Sigmoid colon (tissue), 7 donors: Measurements from ENCODE around the gene TYMP. TPM values are rescaled to one million over a fixed set of nuclear protein-coding genes. Genes with fewer than 3 reads are reported as not detected.

Source experiments
- DNase-seq: peaks from one replicate; pipeline ENCODE4 v3.0.0-alpha.2; 2019
- H3K27ac ChIP-seq, 4 donors: fragments of 200-600 bp; sonication (generic); one replicate each; pipeline ENCODE4 v1.5.1; 2016 to 2019; ENCODE audit warnings: mild to moderate bottlenecking in 1 of 4
- H3K27me3 ChIP-seq, 3 donors: fragments of 200-600 bp; sonication (generic); one replicate each; pipeline ENCODE4 v1.5.1; 2019; ENCODE audit warnings: mild to moderate bottlenecking in 1 of 3
- H3K36me3 ChIP-seq, 4 donors: fragments of 200-600 bp; sonication (generic); one replicate each; pipeline ENCODE4 v1.5.1; 2016 to 2019
- H3K4me1 ChIP-seq, 4 donors: fragments of 200-600 bp; sonication (generic); one replicate each; pipeline ENCODE4 v1.5.1; 2017 to 2019
- H3K4me3 ChIP-seq, 4 donors: fragments of 200-600 bp; sonication (generic); one replicate each; pipeline ENCODE4 v1.5.1; 2017 to 2019; ENCODE audit warnings: mild to moderate bottlenecking in 2 of 4, moderate library complexity in 1 of 4
- H3K9me3 ChIP-seq, 4 donors: fragments of 200-600 bp in 3 of 4; sonication (generic) in 3 of 4; one replicate each; pipeline versions ENCODE4 v1.5.1 to v1.6.1; 2013 to 2019
- CTCF ChIP-seq, 4 experiments: fragments of 450-650 bp in 3 of 4; fragments of 200-600 bp in 1 of 4; IDR thresholded peaks; one replicate each; pipeline ENCODE4 v1.5.1; 2016 to 2019; ENCODE audit warnings: antibody characterized with exemption in 4 of 4, mild to moderate bottlenecking in 3 of 4, moderate library complexity in 2 of 4
- EP300 ChIP-seq, 4 donors: sonication (generic); formaldehyde crosslinking; IDR thresholded peaks; one replicate each; pipeline ENCODE4 v1.6.1; 2017; ENCODE audit warnings: antibody characterized with exemption in 4 of 4
- POLR2A ChIP-seq, 2 donors: fragments of 450-650 bp; IDR thresholded peaks; one replicate each; pipeline ENCODE4 v1.6.1; 2016; ENCODE audit warnings: antibody characterized with exemption in 2 of 2, mild to moderate bottlenecking in 2 of 2, moderate library complexity in 2 of 2
- POLR2AphosphoS5 ChIP-seq, 4 donors: sonication (generic); formaldehyde crosslinking; IDR thresholded peaks; one replicate each; pipeline ENCODE4 v1.6.1; 2017; ENCODE audit warnings: antibody characterized with exemption in 4 of 4
- WGBS, 2 donors: extraction: QIAGEN DNeasy Blood & Tissue Kit; methylation state at CpG; one replicate each; pipeline ENCODE4 v1.1.7; 2013; 5-methylcytosine and 5-hydroxymethylcytosine counted together
- intact Hi-C: fragments of 100-400 bp; cut with DNase I; formaldehyde crosslinking; loops from one replicate; pipeline ENCODE4 v1.15.1; 2023
- polyA plus RNA-seq, 3 donors: library from polyadenylated mRNA; stranded (reverse); fragments of 200-250 nt; gene quantifications; one replicate each; pipeline ENCODE4 v1.2.3, GENCODE V29; 2013
- total RNA-seq, 4 donors: library from RNA; depleted of rRNA; stranded (reverse); fragments of >200 nt; gene quantifications; one replicate each; pipeline ENCODE4 v1.1.0, GENCODE V29; 2016
- donor health status: healthy with polysubstance abuse.
- donor health status: Bipolar disorder and iron deficiency.
- donor health status: healthy.

TYMP gene
- total and polyA plus RNA-seq, 7 donors = 17.4 to 169 (median 23.0) TPM

- H3K4me1 ChIP-seq = peaks cover 0 to 65% (median 46%) of the 10 kb centered on the region in 4 donors
- no peaks in the 10 kb centered on the region for H3K9me3 ChIP-seq
- WGBS, 2 donors = 1% methylated on average over 77 of the region's 77 CpGs
- DNase-seq = peak; percentile 88
- intact Hi-C loops = loop anchor here (5.0 kb wide), 3 partner anchors 36 to 279 kb away; partner anchors contain the start of genes ARSA, SYCE3 and TUBGCP6
- peaks cover 19 to 29% (median 25%) of the 10 kb centered on the region in 4 donors for H3K36me3 ChIP-seq
- TF ChIP-seq EP300 (IDR thresholded peaks at IDR 0.05) (no peak), POLR2A (IDR thresholded peaks at IDR 0.05) (no peak), CTCF (IDR thresholded peaks at IDR 0.05) (peak in 2 of 4 experiments; percentile 22 to 56), POLR2AphosphoS5 (IDR thresholded peaks at IDR 0.05) (peak in 2 of 4 donors; percentile 10 to 15)
- H3K27ac ChIP-seq = peak overlapping the region; percentile 92 to 94 (median 94)
- H3K4me3 ChIP-seq = peak overlapping the region; percentile 48 to 81 (median 74)
- peaks cover 17 to 26% (median 23%) of the 10 kb centered on the region in 3 donors for H3K27me3 ChIP-seq
Observed at GRCh38 chr22:50526108-50526833, 3.5 kb downstream of the TYMP start.

- Histone ChIP-seq H3K4me3 (peak overlapping the region; percentile 48 to 81 (median 74)), H3K9me3 (no peaks in the 10 kb centered on the region), H3K27me3 (peaks cover 12 to 21% (median 18%) of the 10 kb centered on the region in 3 donors), H3K27ac (peak overlapping the region; percentile 92 to 94 (median 94)), H3K36me3 (peaks cover 21 to 34% (median 28%) of the 10 kb centered on the region in 4 donors), H3K4me1 (peaks cover 0 to 61% (median 41%) of the 10 kb centered on the region in 4 donors)
- WGBS, 2 donors = 1% methylated on average over 33 of the region's 33 CpGs
- DNase-seq = no peak
- no peak for TF ChIP-seq POLR2A (IDR thresholded peaks at IDR 0.05)
- TF ChIP-seq EP300 (IDR thresholded peaks at IDR 0.05) = no peak
- TF ChIP-seq POLR2AphosphoS5 (IDR thresholded peaks at IDR 0.05) = no peak
- TF ChIP-seq CTCF (IDR thresholded peaks at IDR 0.05) = no peak
- intact Hi-C loops = loop anchor here (1.0 to 5.0 kb wide), 6 partner anchors 17 to 278 kb away; partner anchors contain the start of genes ARSA, CHKB, NCAPH2 and SYCE3
Observed at GRCh38 chr22:50525858-50526107, 4.0 kb downstream of the TYMP start.

- peak; percentile 98 for DNase-seq
- no peaks in the 10 kb centered on the region for H3K9me3 ChIP-seq
- peak within 1 kb of the TSS; percentile 92 to 94 (median 94) for H3K27ac ChIP-seq
- H3K4me1 ChIP-seq = peaks cover 0 to 56% (median 36%) of the 10 kb centered on the region in 4 donors
- H3K4me3 ChIP-seq = peak within 1 kb of the TSS; percentile 48 to 81 (median 74)
- H3K36me3 ChIP-seq = peaks cover 21 to 39% (median 29%) of the 10 kb centered on the region in 4 donors
- H3K27me3 ChIP-seq = peaks cover 8 to 16% (median 13%) of the 10 kb centered on the region in 3 donors
- TF ChIP-seq CTCF (IDR thresholded peaks at IDR 0.05) = peak in 2 of 4 experiments; percentile 26 to 35
- TF ChIP-seq POLR2AphosphoS5 (IDR thresholded peaks at IDR 0.05) = peak; percentile 78 to 92 (median 88)
- peak; percentile 26 to 71 for TF ChIP-seq POLR2A (IDR thresholded peaks at IDR 0.05)
- no peak for TF ChIP-seq EP300 (IDR thresholded peaks at IDR 0.05)
- intact Hi-C loops = loop anchor here (1.0 to 5.0 kb wide), 6 partner anchors 16 to 278 kb away; partner anchors contain the start of genes ARSA, CHKB, NCAPH2 and SYCE3
- 0% methylated on average over 84 of the region's 84 CpGs for WGBS, 2 donors
Observed at GRCh38 chr22:50525104-50525857, 4.5 kb downstream of the TYMP start, which contains the start of gene SCO2. TSS of gene SCO2 (minus strand) at chr22:50525598. CDS start at chr22:50524411, 1,187 bp downstream.

GRCh38 chr22:50524676-50525103, 5.1 kb downstream of the TYMP start:
- H3K27ac ChIP-seq = peak overlapping the region; percentile 92 to 94 (median 94)
- H3K27me3 ChIP-seq = peaks cover 2 to 10% (median 7%) of the 10 kb centered on the region in 3 donors
- H3K4me3 ChIP-seq = peak overlapping the region; percentile 48 to 81 (median 74)
- intact Hi-C loops = loop anchor here (1.0 to 5.0 kb wide), 6 partner anchors 16 to 277 kb away; partner anchors contain the start of genes ARSA, CHKB, NCAPH2 and SYCE3
- 2 to 7% methylated on average over 19 of the region's 19 CpGs for WGBS, 2 donors
- TF ChIP-seq POLR2A (IDR thresholded peaks at IDR 0.05) = no peak
- TF ChIP-seq POLR2AphosphoS5 (IDR thresholded peaks at IDR 0.05) = no peak
- TF ChIP-seq CTCF (IDR thresholded peaks at IDR 0.05) = no peak
- no peak for TF ChIP-seq EP300 (IDR thresholded peaks at IDR 0.05)
- peaks cover 0 to 50% (median 31%) of the 10 kb centered on the region in 4 donors for H3K4me1 ChIP-seq
- no peaks in the 10 kb centered on the region for H3K9me3 ChIP-seq
- H3K36me3 ChIP-seq = peaks cover 23 to 45% (median 29%) of the 10 kb centered on the region in 4 donors
- no peak for DNase-seq
